ENCODE results near the gene PELI1. TPM values are rescaled to one million over a fixed set of nuclear protein-coding genes. Genes with fewer than 3 reads are reported as not detected.

The PELI1 gene
- total and polyA plus RNA-seq, 11 donors, result 4.2 to 14.6 (median 7.3) TPM

DNA sequence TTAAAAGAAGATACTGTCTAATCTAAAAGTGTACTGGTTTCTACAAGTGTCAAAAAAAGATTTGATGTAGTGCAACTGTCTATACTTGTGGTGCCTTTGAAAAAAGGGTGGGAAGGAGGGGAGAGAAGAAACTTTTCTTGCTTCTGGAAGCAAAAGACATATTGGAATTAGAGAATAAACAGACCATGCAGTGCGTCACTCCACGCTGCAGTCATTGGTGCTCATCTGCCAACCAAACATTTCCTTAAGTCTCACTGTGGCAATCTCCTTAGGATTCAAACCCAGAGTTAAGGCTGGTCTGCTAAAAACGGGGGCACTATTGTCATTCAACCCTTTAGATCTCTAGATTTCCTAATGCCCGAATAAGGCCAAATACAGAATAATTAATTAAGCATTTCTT is 50.9 kb downstream of the PELI1 start:
- 88 to 95% (median 92%) methylated on average over 4 of the region's 4 CpGs for WGBS, 4 donors
- Histone ChIP-seq H3K27me3 (no peaks in the 10 kb centered on the region), H3K27ac (no peak overlapping the region), H3K36me3 (peaks cover 0 to 77% (median 61%) of the 10 kb centered on the region in 9 donors), H3K4me3 (no peak overlapping the region), H3K9me3 (no peaks in the 10 kb centered on the region), H3K4me1 (no peaks in the 10 kb centered on the region)
- ATAC-seq, result no peak
- TF ChIP-seq, protein P1, sequence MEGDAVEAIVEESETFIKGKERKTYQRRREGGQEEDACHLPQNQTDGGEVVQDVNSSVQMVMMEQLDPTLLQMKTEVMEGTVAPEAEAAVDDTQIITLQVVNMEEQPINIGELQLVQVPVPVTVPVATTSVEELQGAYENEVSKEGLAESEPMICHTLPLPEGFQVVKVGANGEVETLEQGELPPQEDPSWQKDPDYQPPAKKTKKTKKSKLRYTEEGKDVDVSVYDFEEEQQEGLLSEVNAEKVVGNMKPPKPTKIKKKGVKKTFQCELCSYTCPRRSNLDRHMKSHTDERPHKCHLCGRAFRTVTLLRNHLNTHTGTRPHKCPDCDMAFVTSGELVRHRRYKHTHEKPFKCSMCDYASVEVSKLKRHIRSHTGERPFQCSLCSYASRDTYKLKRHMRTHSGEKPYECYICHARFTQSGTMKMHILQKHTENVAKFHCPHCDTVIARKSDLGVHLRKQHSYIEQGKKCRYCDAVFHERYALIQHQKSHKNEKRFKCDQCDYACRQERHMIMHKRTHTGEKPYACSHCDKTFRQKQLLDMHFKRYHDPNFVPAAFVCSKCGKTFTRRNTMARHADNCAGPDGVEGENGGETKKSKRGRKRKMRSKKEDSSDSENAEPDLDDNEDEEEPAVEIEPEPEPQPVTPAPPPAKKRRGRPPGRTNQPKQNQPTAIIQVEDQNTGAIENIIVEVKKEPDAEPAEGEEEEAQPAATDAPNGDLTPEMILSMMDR (IDR thresholded peaks at IDR 0.05), result no peak
- TF ChIP-seq POLR2A (IDR thresholded peaks at IDR 0.05), result no peak
- intact Hi-C loops (cut with DNase I), result no loop called here
- DNase-seq, result no peak

DNA sequence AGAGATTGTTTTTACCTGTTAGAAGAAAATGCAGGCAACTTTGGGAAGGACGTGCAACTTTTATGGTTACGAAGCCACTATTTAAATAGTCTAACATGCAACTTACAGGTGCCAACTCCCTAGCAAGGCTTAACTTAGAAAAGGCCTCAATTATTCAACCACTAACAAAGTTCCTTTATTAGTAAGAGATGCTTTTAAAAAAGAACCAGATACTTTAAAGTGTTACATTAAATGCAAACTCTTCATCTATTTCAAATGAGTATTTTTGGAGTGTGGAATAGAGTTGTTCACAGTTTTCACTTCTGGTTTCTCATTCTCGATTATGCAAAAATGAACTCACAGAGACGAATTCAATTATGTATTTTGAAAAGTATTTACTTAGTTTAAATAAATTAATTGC is 51.7 kb downstream of the PELI1 start:
- Histone ChIP-seq H3K27me3 (no peaks in the 10 kb centered on the region), H3K36me3 (peaks cover 0 to 69% (median 56%) of the 10 kb centered on the region in 9 donors), H3K4me3 (no peak overlapping the region), H3K4me1 (no peaks in the 10 kb centered on the region), H3K27ac (no peak overlapping the region), H3K9me3 (no peaks in the 10 kb centered on the region)
- 91 to 96% (median 94%) methylated on average over 4 of the region's 4 CpGs for WGBS, 4 donors
- ATAC-seq, result no peak
- DNase-seq, result no peak
- intact Hi-C loops (cut with DNase I), result no loop called here
- TF ChIP-seq POLR2A (IDR thresholded peaks at IDR 0.05), result no peak
- TF ChIP-seq, protein P1 (IDR thresholded peaks at IDR 0.05), result no peak

DNA sequence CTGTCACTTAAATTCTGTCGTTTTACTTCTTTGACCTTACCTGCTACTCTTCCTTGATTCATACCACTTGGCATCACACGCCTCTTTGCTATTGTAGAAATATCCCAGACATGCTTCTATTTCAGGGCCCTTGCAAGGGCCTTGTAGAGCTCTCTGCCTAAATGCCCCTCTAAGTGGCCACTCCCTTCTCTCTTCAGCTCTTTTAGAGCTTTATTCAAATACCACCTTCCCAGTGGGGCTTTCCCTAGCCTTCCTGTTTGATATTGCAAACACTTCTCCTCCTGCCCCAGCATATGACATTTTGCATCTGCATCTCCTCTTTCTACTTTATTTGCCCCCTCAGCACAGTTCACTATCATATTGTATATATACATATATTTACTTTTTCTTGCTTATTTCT is 54.0 kb downstream of the PELI1 start:
- peaks cover 0 to 47% (median 34%) of the 10 kb centered on the region in 9 donors for H3K36me3 ChIP-seq
- no peaks in the 10 kb centered on the region for H3K27me3 ChIP-seq
- DNase-seq (no peak), ATAC-seq (no peak)
- intact Hi-C loops (cut with DNase I), result no loop called here
- no peak overlapping the region for H3K4me3 ChIP-seq
- no peaks in the 10 kb centered on the region for H3K9me3 ChIP-seq
- no peaks in the 10 kb centered on the region for H3K4me1 ChIP-seq
- TF ChIP-seq POLR2A (IDR thresholded peaks at IDR 0.05), result no peak
- TF ChIP-seq, protein P1 (IDR thresholded peaks at IDR 0.05), result no peak
- no peak overlapping the region for H3K27ac ChIP-seq
- 77 to 84% (median 81%) methylated on average over 2 of the region's 2 CpGs for WGBS, 4 donors

GRCh38 chr2:64086347-64087082 is 57.7 kb downstream of the PELI1 start:
- no peak overlapping the region for H3K27ac ChIP-seq
- no peak overlapping the region for H3K4me3 ChIP-seq
- peaks cover 0 to 10% (median 5%) of the 10 kb centered on the region in 9 donors for H3K36me3 ChIP-seq
- ATAC-seq, result no peak
- TF ChIP-seq POLR2A (IDR thresholded peaks at IDR 0.05), result no peak
- TF ChIP-seq, protein P1 (IDR thresholded peaks at IDR 0.05), result no peak
- 93 to 97% (median 96%) methylated on average over 6 of the region's 6 CpGs for WGBS, 4 donors
- H3K27me3 ChIP-seq, result no peaks in the 10 kb centered on the region
- no peak for DNase-seq
- no peaks in the 10 kb centered on the region for H3K9me3 ChIP-seq
- intact Hi-C loops (cut with DNase I), result no loop called here
- H3K4me1 ChIP-seq, result no peaks in the 10 kb centered on the region
